Astrocyte (in vitro differentiated cells and primary cell): Measurements from ENCODE around the gene MIB2.
A peak's percentile ranks its signal among the peaks of the same experiment; 100 is the strongest.

Source experiments
- CTCF ChIP-seq: IDR thresholded peaks from 2 replicates; pipeline ENCODE4 v1.5.1; 2011; ENCODE audit warnings: low read depth, mild to moderate bottlenecking, inconsistent platforms, low read length, moderate library complexity; ENCODE audit not compliant: insufficient read depth
- EZH2 ChIP-seq: IDR thresholded peaks from 2 replicates; pipeline ENCODE4 v1.6.1; 2012; ENCODE audit warnings: mild to moderate bottlenecking, low read length, inconsistent platforms; ENCODE audit not compliant: insufficient read depth

DNA sequence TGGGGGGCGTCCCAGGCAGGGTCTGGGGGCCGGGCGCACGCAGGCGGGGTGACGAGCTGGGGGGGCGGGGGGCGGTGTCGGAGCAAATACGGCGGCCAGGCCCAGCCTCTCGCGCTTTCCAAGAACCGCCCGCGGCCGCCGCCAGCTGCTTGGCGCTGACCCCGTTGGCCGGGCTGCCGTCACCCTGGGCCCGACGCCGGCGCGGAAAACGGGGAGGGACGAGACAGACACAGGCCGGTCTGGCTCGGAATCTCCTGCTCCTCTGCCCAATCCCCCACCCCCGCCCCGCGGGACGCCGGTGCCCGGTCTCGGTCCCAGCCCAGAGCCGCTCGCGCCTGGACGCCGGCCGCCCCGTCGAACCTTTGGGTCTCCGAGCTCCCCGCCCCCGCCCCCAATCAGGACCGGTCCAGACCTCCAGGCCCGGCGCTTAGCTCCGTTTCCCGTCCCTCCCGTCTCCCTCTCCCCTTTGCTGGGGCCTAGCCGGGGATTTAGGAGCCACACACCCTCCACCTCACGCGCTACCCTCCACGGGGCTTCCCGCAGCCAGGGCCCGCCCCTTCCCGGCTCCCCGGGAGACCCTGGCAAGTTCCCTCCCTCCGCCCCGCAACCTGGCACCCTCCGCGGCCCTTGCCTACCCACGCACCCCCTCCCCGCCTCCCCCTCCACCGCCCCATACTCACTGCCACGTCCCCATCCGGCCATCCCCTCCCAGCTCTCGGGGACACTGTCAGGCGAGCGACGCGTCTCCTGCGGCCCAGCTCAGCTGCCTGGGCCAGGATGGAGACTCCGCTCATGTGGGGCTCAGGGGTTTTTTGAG is 15.9 kb downstream of the MIB2 start:
- TF ChIP-seq CTCF = no peak
- peak; percentile 31 for TF ChIP-seq EZH2
